Bronchial smooth muscle cell (primary cell): Measurements from ENCODE around the gene TMBIM1. TPM values are rescaled to one million over a fixed set of nuclear protein-coding genes. Genes with fewer than 3 reads are reported as not detected.

Experiments
- total RNA-seq: library from RNA; depleted of rRNA; stranded (reverse); fragments of >200 nt; gene quantifications from 2 replicates; pipeline ENCODE4 v1.2.1, GENCODE V29; 2014

Gene TMBIM1, protein sequence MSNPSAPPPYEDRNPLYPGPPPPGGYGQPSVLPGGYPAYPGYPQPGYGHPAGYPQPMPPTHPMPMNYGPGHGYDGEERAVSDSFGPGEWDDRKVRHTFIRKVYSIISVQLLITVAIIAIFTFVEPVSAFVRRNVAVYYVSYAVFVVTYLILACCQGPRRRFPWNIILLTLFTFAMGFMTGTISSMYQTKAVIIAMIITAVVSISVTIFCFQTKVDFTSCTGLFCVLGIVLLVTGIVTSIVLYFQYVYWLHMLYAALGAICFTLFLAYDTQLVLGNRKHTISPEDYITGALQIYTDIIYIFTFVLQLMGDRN
- total RNA-seq = 179 and 202 TPM in 2 replicates

GRCh38 chr2:218292048-218293014, at the start of gene TMBIM1:
Gene TMBIM1 (minus strand): TSS chr2:218292503. CDS start chr2:218282141, 10,362 bp downstream.

DNA sequence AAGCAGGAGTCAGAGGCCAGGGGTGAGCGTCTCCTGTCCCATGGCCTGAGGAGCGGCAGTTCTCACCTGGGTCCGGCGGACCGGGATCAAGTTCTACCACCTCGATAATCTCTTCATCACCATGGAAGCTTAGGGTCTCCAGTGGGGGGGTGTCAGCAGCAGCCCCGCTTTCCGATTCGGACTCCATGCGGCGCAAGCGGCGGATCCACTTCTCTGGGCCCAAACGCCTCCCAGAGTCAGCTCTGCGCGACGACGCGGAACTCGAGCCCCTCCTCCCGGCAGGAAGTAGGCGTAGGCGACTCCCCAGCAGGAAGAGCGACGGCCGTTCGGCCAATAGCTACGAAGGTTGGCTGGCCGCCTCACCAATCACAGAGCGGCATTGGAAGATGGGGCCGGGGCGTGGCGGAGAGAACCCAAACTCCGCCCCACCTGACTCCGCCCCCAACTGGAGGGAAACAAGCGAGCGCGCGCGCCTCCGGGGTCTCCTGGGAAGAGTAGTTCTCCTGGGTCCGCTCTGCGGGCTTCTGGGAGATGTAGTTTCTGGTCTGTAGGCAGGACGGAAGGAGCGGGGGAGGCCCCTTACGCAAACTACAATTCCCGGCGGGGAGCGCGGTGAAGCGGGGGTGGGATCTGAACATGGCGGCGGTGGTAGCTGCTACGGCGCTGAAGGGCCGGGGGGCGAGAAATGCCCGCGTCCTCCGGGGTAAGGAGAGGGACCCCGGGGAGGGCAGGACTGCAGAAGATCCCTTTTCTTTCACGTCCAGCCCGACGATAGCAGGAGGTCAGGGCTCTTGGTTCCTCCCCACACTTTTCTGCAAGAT, 22.2 kb downstream of the TMBIM1 start, which contains the start of the genes AAMP and PNKD:
Gene AAMP, minus strand, starts transcription at position 238 of the 821 bp plus-strand sequence. Its CDS starts 51 bp downstream, at position 187.
Gene PNKD, plus strand, starts transcription at position 620 of the 821 bp plus-strand sequence. Its CDS starts 17 bp downstream, at position 637.

DNA sequence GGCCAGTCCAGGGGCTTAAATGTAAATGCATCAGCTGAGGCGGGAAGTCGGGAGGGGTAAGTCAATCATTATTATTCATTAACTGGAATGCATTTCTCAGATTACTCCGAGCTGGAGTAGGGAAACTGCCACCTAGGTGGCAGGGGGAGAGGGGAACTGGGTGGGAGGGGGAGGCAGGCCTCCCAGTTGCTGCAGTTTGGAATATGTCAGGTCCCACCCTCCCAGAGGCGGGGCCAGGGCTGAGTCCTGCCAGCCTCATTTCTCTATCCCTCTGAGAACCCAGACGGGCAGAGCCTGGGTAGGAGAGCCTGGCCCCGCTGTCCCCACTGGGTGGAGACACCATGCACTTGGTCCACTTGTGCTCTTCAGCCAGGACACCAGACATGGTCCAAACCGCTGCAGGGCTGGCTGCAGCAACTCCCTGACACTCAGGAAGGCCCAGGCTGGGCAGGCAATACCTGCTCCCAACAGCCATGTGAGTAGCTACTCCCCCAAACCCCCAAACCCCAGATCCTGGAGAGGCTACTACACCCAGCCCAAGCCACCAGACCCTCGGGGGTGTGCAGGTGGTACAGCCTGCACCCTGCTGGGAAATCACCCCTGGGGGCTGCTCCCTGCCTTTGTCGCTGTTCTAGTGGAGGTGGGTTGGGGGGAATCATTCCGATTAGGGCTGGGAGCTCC, 31.4 kb downstream of the TMBIM1 start, which contains the start of gene GPBAR1:
Gene GPBAR1, plus strand, starts transcription at position 274 of the 681 bp plus-strand sequence. CDS start 1,710 bp downstream, outside the sequence.

Other genes starting within 250 kb of the TMBIM1 start
- gene RUFY4, start 223.2 kb downstream of the TMBIM1 start, total RNA-seq = not detected in 2 replicates
- not detected in 2 replicates for gene CXCR2, start 166.5 kb downstream of the TMBIM1 start, total RNA-seq
- gene CXCR1, start 125.5 kb downstream of the TMBIM1 start, total RNA-seq = not detected in 2 replicates
- 164 and 232 TPM in 2 replicates for gene ARPC2, start 75.3 kb downstream of the TMBIM1 start, total RNA-seq
- gene GPBAR1, start 31.5 kb downstream of the TMBIM1 start, total RNA-seq = not detected in 2 replicates
- 151 and 152 TPM in 2 replicates for gene AAMP, start 22.4 kb downstream of the TMBIM1 start, total RNA-seq
- 18.3 and 29.5 TPM in 2 replicates for gene PNKD, start 22.0 kb downstream of the TMBIM1 start, total RNA-seq
- under 0.01 and 0.16 TPM in 2 replicates for gene CATIP, start 64.4 kb upstream of the TMBIM1 start, total RNA-seq
- gene SLC11A1, start 89.8 kb upstream of the TMBIM1 start, total RNA-seq = 0.16 and 0.26 TPM in 2 replicates
- 45.2 and 51.8 TPM in 2 replicates for gene CTDSP1, start 107.4 kb upstream of the TMBIM1 start, total RNA-seq
- gene VIL1, start 126.6 kb upstream of the TMBIM1 start, total RNA-seq = not detected in 2 replicates